IPS-20b (cell line): ENCODE measurements around the gene SYT2.
"Not testable (repeated sequence)": the region's sequence is repeated elsewhere in the genome, so short reads cannot be mapped to it uniquely, and the experiment has no call there.

Source experiments
- H3K27ac ChIP-seq: one replicate; pipeline ENCODE4 v1.5.1; 2013; ENCODE audit warnings: low read length
- H3K27me3 ChIP-seq: 2 replicates; pipeline ENCODE4 v1.6.1; 2013; ENCODE audit warnings: mild to moderate bottlenecking, low read length, inconsistent platforms; ENCODE audit not compliant: insufficient read depth
- H3K36me3 ChIP-seq: 2 replicates; pipeline ENCODE4 v1.6.1; 2013; ENCODE audit warnings: low read depth, mild to moderate bottlenecking, inconsistent platforms, low read length, moderate library complexity; ENCODE audit not compliant: insufficient read depth
- H3K4me1 ChIP-seq: 2 replicates; pipeline ENCODE4 v1.6.1; 2013; ENCODE audit warnings: mild to moderate bottlenecking, control low read depth, inconsistent platforms, low read length, moderate library complexity; ENCODE audit not compliant: insufficient read depth
- H3K4me3 ChIP-seq: 2 replicates; pipeline ENCODE4 v1.5.1; 2013; ENCODE audit warnings: mild to moderate bottlenecking, low read length, inconsistent platforms
- H3K9ac ChIP-seq: 2 replicates; pipeline ENCODE4 v1.6.1; 2013; ENCODE audit warnings: low read depth, mild to moderate bottlenecking, inconsistent platforms, low read length, moderate library complexity
- H3K9me3 ChIP-seq: 2 replicates; pipeline ENCODE4 v1.6.1; 2013; ENCODE audit warnings: mild to moderate bottlenecking, low read depth, low read length, inconsistent platforms; ENCODE audit not compliant: insufficient read depth

The SYT2 gene

DNA sequence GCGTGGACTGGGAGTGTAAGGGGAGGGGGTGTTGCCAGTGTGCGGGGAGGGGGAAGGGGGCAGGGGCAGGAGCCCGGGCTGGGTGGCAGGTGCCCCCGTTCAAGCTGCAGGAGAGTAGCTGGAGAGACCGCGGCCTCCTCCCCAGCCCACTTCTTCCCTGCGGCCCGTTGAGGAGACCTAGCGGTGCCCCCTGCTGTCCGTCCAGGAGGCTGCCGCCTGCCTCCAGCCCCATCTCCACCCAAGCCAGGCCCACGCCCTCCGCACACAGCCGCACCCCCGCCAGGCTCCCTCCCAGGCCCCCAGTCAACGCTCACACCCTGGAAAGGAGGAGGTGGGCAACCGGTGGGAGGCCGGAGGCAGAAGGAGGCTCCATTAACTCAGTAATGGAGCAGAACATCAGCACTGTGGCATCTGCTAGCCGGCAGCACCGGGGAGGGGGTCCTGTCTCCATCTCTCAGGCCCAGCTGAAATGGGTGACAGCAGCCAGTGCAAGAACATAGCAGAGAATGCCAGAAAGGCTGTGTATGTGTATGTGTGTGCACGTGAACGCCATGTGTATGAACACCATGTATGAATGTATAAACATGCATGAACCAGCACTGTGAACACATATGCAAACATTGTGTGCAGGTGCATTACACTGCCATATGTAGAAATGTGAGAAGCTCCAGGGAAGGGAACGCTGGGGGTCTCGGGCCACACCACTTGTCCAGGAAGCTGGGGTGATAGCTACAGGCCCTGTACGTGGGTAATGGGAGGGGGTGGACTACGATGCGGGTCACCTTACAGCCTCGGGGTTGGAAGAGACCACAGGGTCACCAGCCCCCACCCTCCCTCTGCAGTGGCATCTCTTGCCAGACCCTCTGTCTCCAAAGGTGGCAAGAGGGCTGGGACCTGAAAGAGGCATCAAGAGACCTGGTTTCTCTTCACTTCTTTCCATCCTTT is 84.6 kb downstream of the SYT2 start:
- Histone ChIP-seq H3K36me3 (no peaks in the 10 kb centered on the region), H3K9ac (no peak overlapping the region), H3K27me3 (no peaks in the 10 kb centered on the region), H3K4me1 (peaks cover 6% of the 10 kb centered on the region; the same call in 1 of the 2 replicates), H3K4me3 (no peak overlapping the region), H3K9me3 (no peaks in the 10 kb centered on the region), H3K27ac (no peak overlapping the region)

DNA sequence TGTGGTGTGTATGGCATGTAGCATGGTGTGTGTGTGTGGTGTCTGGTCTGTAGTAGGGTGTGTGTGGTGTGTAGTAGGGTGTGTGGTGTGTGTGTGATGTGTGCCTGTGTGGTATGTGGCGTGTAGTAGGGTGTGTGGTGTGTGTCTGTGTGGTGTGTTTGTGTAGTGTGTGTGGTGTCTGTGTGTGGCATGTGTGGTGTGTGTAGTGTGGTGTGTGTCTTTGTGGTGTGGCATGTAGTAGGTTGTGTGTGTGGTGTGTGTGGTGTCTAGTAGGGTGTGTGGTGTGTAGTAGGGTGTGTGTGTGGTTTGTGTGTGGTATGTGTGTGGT is 85.5 kb downstream of the SYT2 start:
- Histone ChIP-seq H3K9ac (no peak overlapping the region), H3K4me1 (peaks cover 6% of the 10 kb centered on the region; the same call in 1 of the 2 replicates), H3K27ac (no peak overlapping the region), H3K27me3 (no peaks in the 10 kb centered on the region), H3K9me3 (no peaks in the 10 kb centered on the region), H3K4me3 (no peak overlapping the region), H3K36me3 (no peaks in the 10 kb centered on the region)

- Histone ChIP-seq H3K4me3 (no peak overlapping the region), H3K9ac (no peak overlapping the region), H3K4me1 (peaks cover 6% of the 10 kb centered on the region; the same call in 1 of the 2 replicates), H3K9me3 (no peaks in the 10 kb centered on the region), H3K27ac (no peak overlapping the region), H3K36me3 (no peaks in the 10 kb centered on the region), H3K27me3 (no peaks in the 10 kb centered on the region)
Measured at GRCh38 chr1:202624088-202624780, 86.0 kb downstream of the SYT2 start.

DNA sequence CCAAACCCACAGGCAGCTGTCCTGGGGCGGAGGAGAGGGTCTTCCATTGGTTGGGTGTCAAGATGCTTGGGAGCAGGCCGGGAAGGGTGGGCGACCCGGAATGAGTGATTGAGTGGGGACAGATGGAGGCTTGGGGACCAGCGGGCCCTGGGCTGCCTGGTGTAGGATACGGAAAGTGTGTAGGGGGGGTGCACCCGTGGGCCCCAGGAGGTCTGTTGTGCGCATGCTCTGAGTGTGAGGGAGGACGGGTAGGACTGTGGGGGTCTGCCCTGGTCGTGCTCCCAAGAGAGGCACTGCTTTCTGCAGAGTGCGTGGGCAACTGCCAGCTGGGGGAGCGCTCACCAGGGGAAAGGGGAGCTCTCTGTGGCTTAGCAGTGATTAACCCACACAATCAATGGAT is 86.8 kb downstream of the SYT2 start:
- H3K27ac ChIP-seq, H3K9ac ChIP-seq, H3K9me3 ChIP-seq: not testable (repeated sequence)

DNA sequence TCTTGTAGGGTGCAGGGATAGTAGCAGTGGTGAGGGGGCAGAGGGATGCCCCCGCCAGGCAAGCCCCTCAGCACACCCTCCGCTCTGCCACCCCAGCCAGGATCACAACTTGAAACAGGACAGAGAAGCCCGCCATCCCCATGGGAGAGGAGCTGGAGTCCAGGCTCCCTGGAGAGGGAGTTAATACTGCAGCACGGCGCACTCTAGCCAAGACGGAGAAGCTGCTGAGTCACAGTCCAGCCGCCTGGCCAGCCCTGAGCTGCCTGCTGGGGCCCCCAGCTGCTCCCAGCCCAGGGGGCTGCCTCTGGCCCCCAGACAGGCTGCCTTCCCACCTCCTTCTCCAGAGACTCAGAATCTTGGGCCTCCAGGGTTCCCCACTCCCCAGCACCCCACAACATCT is 87.2 kb downstream of the SYT2 start:
- Histone ChIP-seq H3K27ac (no peak overlapping the region), H3K9me3 (no peaks in the 10 kb centered on the region), H3K9ac (0 out of 2 replicates have a peak overlapping the region, but pooled peaks have one; percentile 15), H3K4me1 (peaks cover 12% of the 10 kb centered on the region), H3K36me3 (no peaks in the 10 kb centered on the region), H3K27me3 (no peaks in the 10 kb centered on the region), H3K4me3 (no peak overlapping the region)

More for the DNA sequence above, 86.8 kb downstream of the SYT2 start:
- not testable (repeated sequence) for H3K4me1 ChIP-seq, H3K27me3 ChIP-seq, H3K4me3 ChIP-seq, H3K36me3 ChIP-seq

DNA sequence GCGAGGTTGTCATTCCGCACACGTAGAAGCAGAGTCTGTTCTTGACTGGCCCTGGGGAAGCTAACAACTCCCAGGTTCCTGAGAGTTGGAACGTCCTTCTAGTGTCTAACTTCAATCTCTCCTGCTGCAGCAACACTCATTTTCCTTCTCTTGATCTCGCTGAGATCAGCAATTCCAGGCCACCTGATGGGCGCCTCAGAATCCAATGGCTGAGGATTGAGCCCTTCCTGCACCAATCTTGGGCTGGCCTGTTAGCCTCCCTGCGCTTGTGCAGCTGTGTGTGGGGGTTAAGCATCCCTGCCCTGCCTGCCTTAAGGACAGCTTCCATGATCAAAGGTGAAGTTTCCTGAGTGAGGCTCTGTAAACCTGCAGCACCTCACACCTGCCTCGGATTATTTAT is 87.9 kb downstream of the SYT2 start:
- Histone ChIP-seq H3K27ac (no peak overlapping the region), H3K27me3 (no peaks in the 10 kb centered on the region), H3K4me3 (no peak overlapping the region), H3K9ac (0 out of 2 replicates have a peak overlapping the region, but pooled peaks have one; percentile 15), H3K36me3 (no peaks in the 10 kb centered on the region), H3K4me1 (peaks cover 11% of the 10 kb centered on the region), H3K9me3 (no peaks in the 10 kb centered on the region)

GRCh38 chr1:202621446-202621845 is 88.8 kb downstream of the SYT2 start:
- peaks cover 6% of the 10 kb centered on the region for H3K4me1 ChIP-seq
- no peak overlapping the region for H3K4me3 ChIP-seq
- no peaks in the 10 kb centered on the region for H3K9me3 ChIP-seq
- no peaks in the 10 kb centered on the region for H3K36me3 ChIP-seq
- no peak overlapping the region for H3K27ac ChIP-seq
- H3K27me3 ChIP-seq = no peaks in the 10 kb centered on the region
- no peak overlapping the region for H3K9ac ChIP-seq

DNA sequence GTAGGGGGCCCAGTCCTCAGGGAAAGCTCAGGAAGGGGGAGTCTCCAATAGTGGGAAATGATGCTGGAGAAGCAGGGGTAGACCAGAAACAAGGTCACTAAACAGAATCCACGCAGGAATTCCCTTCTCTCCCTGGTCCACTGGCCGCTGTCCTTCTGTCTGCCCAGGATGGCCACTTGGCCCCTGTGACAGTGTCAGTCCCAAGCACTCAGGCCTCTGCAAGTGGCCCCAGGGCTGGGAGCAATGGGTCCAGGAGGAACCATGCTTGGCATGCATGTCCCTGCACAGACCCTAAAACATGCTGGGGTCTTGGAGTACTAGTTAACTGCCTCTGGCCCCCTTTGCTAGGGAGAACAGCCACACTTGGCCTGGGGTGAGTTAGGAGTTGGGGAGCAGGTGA is 90.2 kb downstream of the SYT2 start:
- not testable (repeated sequence) for H3K9me3 ChIP-seq, H3K27me3 ChIP-seq, H3K4me3 ChIP-seq, H3K27ac ChIP-seq, H3K4me1 ChIP-seq, H3K9ac ChIP-seq, H3K36me3 ChIP-seq

DNA sequence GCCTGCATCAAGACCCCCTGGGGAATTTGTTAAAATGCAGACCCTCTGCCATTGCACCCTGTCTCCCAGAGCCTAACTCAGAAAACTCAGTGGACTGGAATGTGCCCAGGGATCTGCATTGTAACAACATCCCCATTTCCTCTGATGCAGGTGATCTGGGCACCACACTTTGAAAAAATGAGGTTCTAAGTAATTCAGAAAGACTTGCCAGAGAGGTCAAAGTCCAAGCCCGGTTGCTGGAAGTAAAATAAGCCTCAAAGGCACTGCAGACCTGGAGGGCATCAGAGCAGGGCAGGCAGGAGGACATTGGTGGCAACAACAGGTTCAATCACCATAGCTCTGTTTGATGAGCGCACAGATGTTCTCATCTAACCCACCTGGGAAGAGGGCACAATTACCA is 90.7 kb downstream of the SYT2 start:
- H3K4me1 ChIP-seq = peaks cover 6% of the 10 kb centered on the region; the same call in 1 of the 2 replicates
- no peak overlapping the region for H3K4me3 ChIP-seq
- H3K27me3 ChIP-seq = no peaks in the 10 kb centered on the region
- H3K27ac ChIP-seq = no peak overlapping the region
- H3K9me3 ChIP-seq = no peaks in the 10 kb centered on the region
- H3K36me3 ChIP-seq = no peaks in the 10 kb centered on the region
- H3K9ac ChIP-seq = no peak overlapping the region

GRCh38 chr1:202619012-202619411 is 91.2 kb downstream of the SYT2 start:
- not testable (repeated sequence) for H3K4me1 ChIP-seq, H3K27me3 ChIP-seq, H3K27ac ChIP-seq, H3K4me3 ChIP-seq, H3K9me3 ChIP-seq, H3K9ac ChIP-seq, H3K36me3 ChIP-seq

GRCh38 chr1:202616355-202616915 is 93.8 kb downstream of the SYT2 start:
- H3K27ac ChIP-seq = no peak overlapping the region
- no peak overlapping the region for H3K9ac ChIP-seq
- H3K4me1 ChIP-seq = peaks cover 6% of the 10 kb centered on the region; the same call in 1 of the 2 replicates
- no peak overlapping the region for H3K4me3 ChIP-seq
- H3K9me3 ChIP-seq = no peaks in the 10 kb centered on the region
- no peaks in the 10 kb centered on the region for H3K27me3 ChIP-seq
- H3K36me3 ChIP-seq = no peaks in the 10 kb centered on the region
